ENCODE measurements around the gene TRIM58. TPM values are rescaled to one million over a fixed set of nuclear protein-coding genes. Genes with fewer than 3 reads are reported as not detected.

Gene TRIM58
- total RNA-seq, 1 experiment from 2014 or later: not detected

GRCh38 chr1:247841796-247842195 is 15.2 kb upstream of the TRIM58 start, which contains the start of gene OR11L1:
Gene OR11L1, minus strand, starts transcription at chr1:247841896. Its CDS starts 0 bp downstream, at chr1:247841896.
- ChIA-PET POLR2A (no interaction called here), CTCF (no interaction called here)
- H3K27me3 ChIP-seq (ENCODE audit: control insufficient read depth, insufficient read depth, low read length): no peaks in the 10 kb centered on the region
- TF ChIP-seq SIN3A (IDR thresholded peaks at IDR 0.05; ENCODE audit: borderline replicate concordance, insufficient read depth, low read depth, low read length) (no peak), TCF7L2 (IDR thresholded peaks at IDR 0.05; ENCODE audit: low read depth, low read length) (no peak), POLR2AphosphoS5 (IDR thresholded peaks at IDR 0.05; ENCODE audit: low read depth, low read length) (no peak)
- TF ChIP-seq, protein P1, sequence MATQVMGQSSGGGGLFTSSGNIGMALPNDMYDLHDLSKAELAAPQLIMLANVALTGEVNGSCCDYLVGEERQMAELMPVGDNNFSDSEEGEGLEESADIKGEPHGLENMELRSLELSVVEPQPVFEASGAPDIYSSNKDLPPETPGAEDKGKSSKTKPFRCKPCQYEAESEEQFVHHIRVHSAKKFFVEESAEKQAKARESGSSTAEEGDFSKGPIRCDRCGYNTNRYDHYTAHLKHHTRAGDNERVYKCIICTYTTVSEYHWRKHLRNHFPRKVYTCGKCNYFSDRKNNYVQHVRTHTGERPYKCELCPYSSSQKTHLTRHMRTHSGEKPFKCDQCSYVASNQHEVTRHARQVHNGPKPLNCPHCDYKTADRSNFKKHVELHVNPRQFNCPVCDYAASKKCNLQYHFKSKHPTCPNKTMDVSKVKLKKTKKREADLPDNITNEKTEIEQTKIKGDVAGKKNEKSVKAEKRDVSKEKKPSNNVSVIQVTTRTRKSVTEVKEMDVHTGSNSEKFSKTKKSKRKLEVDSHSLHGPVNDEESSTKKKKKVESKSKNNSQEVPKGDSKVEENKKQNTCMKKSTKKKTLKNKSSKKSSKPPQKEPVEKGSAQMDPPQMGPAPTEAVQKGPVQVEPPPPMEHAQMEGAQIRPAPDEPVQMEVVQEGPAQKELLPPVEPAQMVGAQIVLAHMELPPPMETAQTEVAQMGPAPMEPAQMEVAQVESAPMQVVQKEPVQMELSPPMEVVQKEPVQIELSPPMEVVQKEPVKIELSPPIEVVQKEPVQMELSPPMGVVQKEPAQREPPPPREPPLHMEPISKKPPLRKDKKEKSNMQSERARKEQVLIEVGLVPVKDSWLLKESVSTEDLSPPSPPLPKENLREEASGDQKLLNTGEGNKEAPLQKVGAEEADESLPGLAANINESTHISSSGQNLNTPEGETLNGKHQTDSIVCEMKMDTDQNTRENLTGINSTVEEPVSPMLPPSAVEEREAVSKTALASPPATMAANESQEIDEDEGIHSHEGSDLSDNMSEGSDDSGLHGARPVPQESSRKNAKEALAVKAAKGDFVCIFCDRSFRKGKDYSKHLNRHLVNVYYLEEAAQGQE (IDR thresholded peaks at IDR 0.05; ENCODE audit: insufficient read depth in 1 of 2, low read depth in 2 of 2, low read length in 1 of 2): no peak
- TF ChIP-seq, protein P2, sequence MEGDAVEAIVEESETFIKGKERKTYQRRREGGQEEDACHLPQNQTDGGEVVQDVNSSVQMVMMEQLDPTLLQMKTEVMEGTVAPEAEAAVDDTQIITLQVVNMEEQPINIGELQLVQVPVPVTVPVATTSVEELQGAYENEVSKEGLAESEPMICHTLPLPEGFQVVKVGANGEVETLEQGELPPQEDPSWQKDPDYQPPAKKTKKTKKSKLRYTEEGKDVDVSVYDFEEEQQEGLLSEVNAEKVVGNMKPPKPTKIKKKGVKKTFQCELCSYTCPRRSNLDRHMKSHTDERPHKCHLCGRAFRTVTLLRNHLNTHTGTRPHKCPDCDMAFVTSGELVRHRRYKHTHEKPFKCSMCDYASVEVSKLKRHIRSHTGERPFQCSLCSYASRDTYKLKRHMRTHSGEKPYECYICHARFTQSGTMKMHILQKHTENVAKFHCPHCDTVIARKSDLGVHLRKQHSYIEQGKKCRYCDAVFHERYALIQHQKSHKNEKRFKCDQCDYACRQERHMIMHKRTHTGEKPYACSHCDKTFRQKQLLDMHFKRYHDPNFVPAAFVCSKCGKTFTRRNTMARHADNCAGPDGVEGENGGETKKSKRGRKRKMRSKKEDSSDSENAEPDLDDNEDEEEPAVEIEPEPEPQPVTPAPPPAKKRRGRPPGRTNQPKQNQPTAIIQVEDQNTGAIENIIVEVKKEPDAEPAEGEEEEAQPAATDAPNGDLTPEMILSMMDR (IDR thresholded peaks at IDR 0.05): no peak
- no peak within 1 kb of the TSS for H3K27ac ChIP-seq (ENCODE audit: low read length)
- H3K9me3 ChIP-seq (ENCODE audit: control insufficient read depth, insufficient read depth, low read depth, low read length): no peaks in the 10 kb centered on the region; the same call in 1 of the 2 replicates
- no peaks in the 10 kb centered on the region for H3K4me1 ChIP-seq (ENCODE audit: control insufficient read depth, insufficient read depth, low read length)
- H3K4me3 ChIP-seq (ENCODE audit: low read depth in 2 of 2, low read length in 2 of 2): no peak within 1 kb of the TSS
- in situ Hi-C loops (cut with HindIII; ENCODE audit: low pct_unique_long_range_greater_than_20kb, low sequenced_read_pairs) (no loop called here), intact Hi-C loops (cut with micrococcal nuclease; ENCODE audit: unreplicated experiment) (no loop called here)
- H3K36me3 ChIP-seq (ENCODE audit: control insufficient read depth, insufficient read depth, low read length): no peaks in the 10 kb centered on the region
- no TSS peak for BruUV-seq (replicated peaks)
- ATAC-seq (no peak), DNase-seq (ENCODE audit: low read depth, low spot score) (no peak)

- CTCF ChIA-PET: no interaction called here
Measured at GRCh38 chr1:247843411-247843810, 13.6 kb upstream of the TRIM58 start.

More at GRCh38 chr1:247843411-247843810, 13.6 kb upstream of the TRIM58 start:
- in situ Hi-C loops (cut with HindIII; ENCODE audit: low pct_unique_long_range_greater_than_20kb, low sequenced_read_pairs) (no loop called here), intact Hi-C loops (cut with micrococcal nuclease; ENCODE audit: unreplicated experiment) (no loop called here)
- no peaks in the 10 kb centered on the region; the same call in 1 of the 2 replicates for H3K9me3 ChIP-seq (ENCODE audit: control insufficient read depth, insufficient read depth, low read depth, low read length)
- H3K4me3 ChIP-seq (ENCODE audit: low read depth in 2 of 2, low read length in 2 of 2): no peak overlapping the region
- H3K27me3 ChIP-seq (ENCODE audit: control insufficient read depth, insufficient read depth, low read length): no peaks in the 10 kb centered on the region
- DNase-seq (ENCODE audit: low read depth, low spot score): no peak
- no peak overlapping the region for H3K27ac ChIP-seq (ENCODE audit: low read length)
- no peaks in the 10 kb centered on the region for H3K36me3 ChIP-seq (ENCODE audit: control insufficient read depth, insufficient read depth, low read length)
- no peaks in the 10 kb centered on the region for H3K4me1 ChIP-seq (ENCODE audit: control insufficient read depth, insufficient read depth, low read length)
- BruUV-seq (replicated peaks): no TSS peak
- ATAC-seq: no peak
- TF ChIP-seq POLR2AphosphoS5 (IDR thresholded peaks at IDR 0.05; ENCODE audit: low read depth, low read length) (no peak), TCF7L2 (IDR thresholded peaks at IDR 0.05; ENCODE audit: low read depth, low read length) (no peak), SIN3A (IDR thresholded peaks at IDR 0.05; ENCODE audit: borderline replicate concordance, insufficient read depth, low read depth, low read length) (no peak)
- TF ChIP-seq, protein P2 (IDR thresholded peaks at IDR 0.05): no peak
- TF ChIP-seq, protein P1 (IDR thresholded peaks at IDR 0.05; ENCODE audit: insufficient read depth in 1 of 2, low read depth in 2 of 2, low read length in 1 of 2): no peak
- POLR2A ChIA-PET: no interaction called here

Data from Panc1 (cell line).